Ishikawa (cell line): Measurements from ENCODE around the gene PREX1.

Experiments
- CEBPB ChIP-seq: IDR thresholded peaks from 2 replicates; pipeline ENCODE4 v1.6.1; 2012
- CREB1 ChIP-seq: IDR thresholded peaks from 2 replicates; pipeline ENCODE4 v1.6.1; 2012; ENCODE audit warnings: low read depth
- EP300 ChIP-seq: IDR thresholded peaks from 2 replicates; pipeline ENCODE4 v1.6.1; 2012; ENCODE audit warnings: borderline replicate concordance
- FOXM1 ChIP-seq: IDR thresholded peaks from 2 replicates; pipeline ENCODE4 v1.6.1; 2012; ENCODE audit warnings: low read depth, borderline replicate concordance
- MAX ChIP-seq: IDR thresholded peaks from 2 replicates; pipeline ENCODE4 v1.6.1; 2012
- RAD21 ChIP-seq: IDR thresholded peaks from 2 replicates; pipeline ENCODE4 v1.6.1; 2012; ENCODE audit warnings: low read depth
- REST ChIP-seq: IDR thresholded peaks from 2 replicates; pipeline ENCODE4 v1.6.1; 2012; ENCODE audit warnings: low read depth, mild to moderate bottlenecking
- TAF1 ChIP-seq: IDR thresholded peaks from 2 replicates; pipeline ENCODE4 v1.6.1; 2012; ENCODE audit warnings: low read depth, mild to moderate bottlenecking
- TCF12 ChIP-seq: IDR thresholded peaks from 2 replicates; pipeline ENCODE4 v1.6.1; 2012; ENCODE audit warnings: low read depth
- TEAD4 ChIP-seq: IDR thresholded peaks from 2 replicates; pipeline ENCODE4 v1.6.1; 2012

- TF ChIP-seq CEBPB (no peak), FOXM1 (no peak), MAX (no peak), TAF1 (no peak), RAD21 (no peak), TCF12 (no peak), EP300 (no peak), REST (no peak), TEAD4 (no peak), CREB1 (no peak)
Measured at GRCh38 chr20:48672324-48672723, 155.5 kb downstream of the PREX1 start.
